ENCODE data around the gene MEIS3.

DNA sequence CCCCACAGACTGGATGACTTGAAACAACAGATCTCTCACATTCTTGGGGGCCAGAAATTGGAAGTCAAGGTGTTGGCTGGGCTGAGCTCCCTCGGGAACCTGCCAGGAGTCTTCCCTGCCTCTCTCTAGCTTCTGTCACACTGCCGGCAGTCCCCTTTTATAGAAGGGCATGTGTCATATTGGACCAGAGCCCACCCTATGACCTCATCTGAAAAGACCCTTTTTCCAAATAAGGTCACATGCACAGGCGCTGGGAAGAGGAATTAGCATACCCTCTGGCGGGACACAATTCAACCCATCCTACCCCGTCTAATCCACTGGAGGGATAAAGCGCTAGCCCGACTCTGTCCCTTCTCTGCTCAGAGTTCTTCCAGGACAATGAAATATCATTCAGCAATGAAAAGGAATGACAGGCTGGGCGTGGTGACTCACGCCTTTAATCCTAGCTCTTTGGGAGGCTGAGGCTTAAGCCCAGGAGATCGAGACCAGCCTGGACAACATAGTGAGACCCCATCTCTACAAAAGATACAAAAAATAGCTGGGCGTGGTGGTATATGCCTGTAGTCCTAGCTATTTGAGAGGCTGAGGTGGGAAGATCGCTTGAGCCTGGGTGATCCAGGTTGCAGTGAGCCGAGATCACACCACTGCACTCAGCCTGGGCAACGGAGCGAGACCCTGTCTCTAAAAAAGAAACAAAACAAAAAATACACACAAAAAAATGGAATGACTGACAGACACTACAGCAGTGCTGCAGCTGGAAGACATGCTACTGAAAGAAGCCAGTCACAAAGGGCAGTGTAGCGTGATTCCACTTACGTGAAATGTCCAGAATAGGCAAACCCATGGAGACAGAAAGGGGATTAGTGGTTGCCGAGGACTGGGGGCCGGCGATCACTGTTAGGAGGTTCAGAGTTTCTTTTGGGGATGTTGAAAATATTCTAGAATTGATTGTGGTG, 28.5 kb downstream of the MEIS3 start:
- TF ChIP-seq, protein P1, sequence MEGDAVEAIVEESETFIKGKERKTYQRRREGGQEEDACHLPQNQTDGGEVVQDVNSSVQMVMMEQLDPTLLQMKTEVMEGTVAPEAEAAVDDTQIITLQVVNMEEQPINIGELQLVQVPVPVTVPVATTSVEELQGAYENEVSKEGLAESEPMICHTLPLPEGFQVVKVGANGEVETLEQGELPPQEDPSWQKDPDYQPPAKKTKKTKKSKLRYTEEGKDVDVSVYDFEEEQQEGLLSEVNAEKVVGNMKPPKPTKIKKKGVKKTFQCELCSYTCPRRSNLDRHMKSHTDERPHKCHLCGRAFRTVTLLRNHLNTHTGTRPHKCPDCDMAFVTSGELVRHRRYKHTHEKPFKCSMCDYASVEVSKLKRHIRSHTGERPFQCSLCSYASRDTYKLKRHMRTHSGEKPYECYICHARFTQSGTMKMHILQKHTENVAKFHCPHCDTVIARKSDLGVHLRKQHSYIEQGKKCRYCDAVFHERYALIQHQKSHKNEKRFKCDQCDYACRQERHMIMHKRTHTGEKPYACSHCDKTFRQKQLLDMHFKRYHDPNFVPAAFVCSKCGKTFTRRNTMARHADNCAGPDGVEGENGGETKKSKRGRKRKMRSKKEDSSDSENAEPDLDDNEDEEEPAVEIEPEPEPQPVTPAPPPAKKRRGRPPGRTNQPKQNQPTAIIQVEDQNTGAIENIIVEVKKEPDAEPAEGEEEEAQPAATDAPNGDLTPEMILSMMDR (IDR thresholded peaks at IDR 0.05), result no peak
- no peak for TF ChIP-seq POLR2A (IDR thresholded peaks at IDR 0.05)
- TF ChIP-seq EP300 (IDR thresholded peaks at IDR 0.05), result no peak
